Lower leg skin (tissue), 3 donors: Measurements from ENCODE around the gene IQGAP3.
"Not testable (repeated sequence)": the region's sequence is repeated elsewhere in the genome, so short reads cannot be mapped to it uniquely, and the experiment has no call there.

ENCODE experiments used
- CTCF ChIP-seq, 3 donors: fragments of 450-650 bp; IDR thresholded peaks; one replicate each; pipeline ENCODE4 v1.5.1; 2016; ENCODE audit warnings: antibody characterized with exemption in 3 of 3, mild to moderate bottlenecking in 3 of 3, moderate library complexity in 2 of 3
- POLR2A ChIP-seq, 2 donors: fragments of 450-650 bp; IDR thresholded peaks; one replicate each; pipeline ENCODE4 v1.6.1; 2016 to 2017; ENCODE audit warnings: antibody characterized with exemption in 2 of 2, mild to moderate bottlenecking in 1 of 2, moderate library complexity in 1 of 2

- not testable (repeated sequence) for TF ChIP-seq CTCF, POLR2A (IDR thresholded peaks at IDR 0.05)
Observed at GRCh38 chr1:156552937-156553336, 19.4 kb downstream of the IQGAP3 start.
